ENCODE results near the gene ALDH7A1.

GRCh38 chr5:126536874-126537273 is 58.1 kb downstream of the ALDH7A1 start:
- TF ChIP-seq POLR2A (IDR thresholded peaks at IDR 0.05) (no peak), CTCF (IDR thresholded peaks at IDR 0.05 in 8 of 11, conservative IDR thresholded peaks at IDR 0.05 in 3 of 11) (no peak)

Data from spleen (tissue), 7 donors.